BJ (cell line): ENCODE data around the gene CHI3L2. TPM values are rescaled to one million over a fixed set of nuclear protein-coding genes. Genes with fewer than 3 reads are reported as not detected.

Experiments
- CTCF ChIA-PET: fragments of 350-600 bp; formaldehyde crosslinking; extraction: SDS; loops from one replicate; lab custom pipeline; 2021; ENCODE audit warnings: antibody characterized with exemption, inconsistent platforms; lab: Yijun Ruan, JAX
- POLR2A ChIA-PET: fragments of 300-600 bp; sonication (Branson Sonifier 250); formaldehyde crosslinking; extraction: SDS; loops from one replicate; lab custom pipeline; 2021; ENCODE audit warnings: antibody characterized with exemption; lab: Charles Lee
- DNase-seq: peaks from one replicate; pipeline ENCODE4 v3.0.0-alpha.2; 2011; ENCODE audit warnings: low read depth
- H3K27me3 ChIP-seq: 2 replicates; pipeline ENCODE4 v1.6.0; 2011; ENCODE audit warnings: low read length; ENCODE audit not compliant: control insufficient read depth, insufficient read depth
- H3K36me3 ChIP-seq: 2 replicates; pipeline ENCODE4 v1.5.1; 2011; ENCODE audit warnings: low read length; ENCODE audit not compliant: control insufficient read depth, insufficient read depth
- H3K4me3 ChIP-seq: 2 replicates; pipeline ENCODE4 v1.5.1; 2011; ENCODE audit warnings: low read depth, mild to moderate bottlenecking, control low read depth, low read length
- polyA plus RNA-seq: library from polyadenylated mRNA; depleted of rRNA; stranded (reverse); fragments of >200 nt; gene quantifications from 2 replicates; pipeline ENCODE4 v1.2.3, GENCODE V29; 2011
- TF ChIP-seq, protein P1 (sequence below): IDR thresholded peaks from 2 replicates; pipeline ENCODE4 v1.5.1; 2011; ENCODE audit warnings: low read depth, mild to moderate bottlenecking, control low read depth, inconsistent platforms, low read length, moderate library complexity; ENCODE audit not compliant: insufficient read depth

Gene CHI3L2
- polyA plus RNA-seq, 1 experiment, result 0.05 TPM

GRCh38 chr1:111281411-111281810 is 53.9 kb downstream of the CHI3L2 start:
- TF ChIP-seq, protein P1, sequence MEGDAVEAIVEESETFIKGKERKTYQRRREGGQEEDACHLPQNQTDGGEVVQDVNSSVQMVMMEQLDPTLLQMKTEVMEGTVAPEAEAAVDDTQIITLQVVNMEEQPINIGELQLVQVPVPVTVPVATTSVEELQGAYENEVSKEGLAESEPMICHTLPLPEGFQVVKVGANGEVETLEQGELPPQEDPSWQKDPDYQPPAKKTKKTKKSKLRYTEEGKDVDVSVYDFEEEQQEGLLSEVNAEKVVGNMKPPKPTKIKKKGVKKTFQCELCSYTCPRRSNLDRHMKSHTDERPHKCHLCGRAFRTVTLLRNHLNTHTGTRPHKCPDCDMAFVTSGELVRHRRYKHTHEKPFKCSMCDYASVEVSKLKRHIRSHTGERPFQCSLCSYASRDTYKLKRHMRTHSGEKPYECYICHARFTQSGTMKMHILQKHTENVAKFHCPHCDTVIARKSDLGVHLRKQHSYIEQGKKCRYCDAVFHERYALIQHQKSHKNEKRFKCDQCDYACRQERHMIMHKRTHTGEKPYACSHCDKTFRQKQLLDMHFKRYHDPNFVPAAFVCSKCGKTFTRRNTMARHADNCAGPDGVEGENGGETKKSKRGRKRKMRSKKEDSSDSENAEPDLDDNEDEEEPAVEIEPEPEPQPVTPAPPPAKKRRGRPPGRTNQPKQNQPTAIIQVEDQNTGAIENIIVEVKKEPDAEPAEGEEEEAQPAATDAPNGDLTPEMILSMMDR, result no peak
- H3K4me3 ChIP-seq, result no peak overlapping the region
- no peaks in the 10 kb centered on the region for H3K36me3 ChIP-seq
- ChIA-PET CTCF (interaction anchor here (1.4 kb wide), 1 partner anchor 251 kb away, joined by 3 read pairs; no protein-coding TSS in a partner anchor), POLR2A (no interaction called here)
- H3K27me3 ChIP-seq, result peaks cover 2% of the 10 kb centered on the region
- no peak for DNase-seq

DNA sequence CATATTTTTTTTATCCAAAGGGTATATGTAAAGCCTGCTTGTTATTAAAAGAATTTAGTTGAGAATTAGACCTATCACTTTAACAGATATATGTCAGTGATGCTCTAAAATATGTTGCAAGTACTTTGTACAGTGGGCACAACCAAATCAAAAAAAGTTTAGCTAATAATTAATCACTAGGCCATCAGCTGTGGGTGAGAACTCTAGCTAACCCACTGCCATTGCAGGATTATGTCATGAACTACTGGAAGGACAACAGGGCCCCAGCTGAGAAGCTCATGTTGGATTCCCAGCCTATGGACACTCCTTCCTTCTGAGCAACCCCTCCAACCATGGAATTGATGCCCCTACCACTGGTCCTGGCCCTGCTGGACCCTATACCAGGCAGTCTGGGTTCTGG is 56.3 kb downstream of the CHI3L2 start:
- ChIA-PET POLR2A (no interaction called here), CTCF (no interaction called here)
- H3K27me3 ChIP-seq, result peaks cover 2% of the 10 kb centered on the region; the same call in 1 of the 2 replicates
- no peak for DNase-seq
- H3K4me3 ChIP-seq, result no peak overlapping the region
- TF ChIP-seq, protein P1, result no peak
- no peaks in the 10 kb centered on the region for H3K36me3 ChIP-seq

DNA sequence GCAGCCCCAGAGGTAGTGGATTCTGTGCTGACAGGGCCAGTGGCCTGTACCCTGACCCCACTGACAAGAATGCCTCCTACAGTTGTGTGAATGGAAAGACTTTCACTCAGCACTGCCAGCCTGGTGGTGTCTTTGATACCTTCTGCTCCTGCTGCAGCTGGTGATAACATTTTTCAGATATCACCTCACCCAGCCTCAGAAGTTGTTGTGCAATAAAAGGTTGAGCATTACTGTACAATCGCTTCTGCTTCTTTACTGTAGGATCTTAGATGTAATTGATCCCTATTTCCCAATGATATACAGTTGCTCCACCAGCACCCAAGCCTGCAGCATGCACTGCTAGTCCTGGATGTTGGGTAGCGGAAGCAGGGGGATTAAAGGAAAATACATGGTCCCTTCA is 58.4 kb downstream of the CHI3L2 start:
- ChIA-PET CTCF (no interaction called here), POLR2A (no interaction called here)
- no peaks in the 10 kb centered on the region for H3K36me3 ChIP-seq
- H3K27me3 ChIP-seq, result peaks cover 2% of the 10 kb centered on the region; the same call in 1 of the 2 replicates
- TF ChIP-seq, protein P1, result no peak
- no peak for DNase-seq
- no peak overlapping the region for H3K4me3 ChIP-seq

DNA sequence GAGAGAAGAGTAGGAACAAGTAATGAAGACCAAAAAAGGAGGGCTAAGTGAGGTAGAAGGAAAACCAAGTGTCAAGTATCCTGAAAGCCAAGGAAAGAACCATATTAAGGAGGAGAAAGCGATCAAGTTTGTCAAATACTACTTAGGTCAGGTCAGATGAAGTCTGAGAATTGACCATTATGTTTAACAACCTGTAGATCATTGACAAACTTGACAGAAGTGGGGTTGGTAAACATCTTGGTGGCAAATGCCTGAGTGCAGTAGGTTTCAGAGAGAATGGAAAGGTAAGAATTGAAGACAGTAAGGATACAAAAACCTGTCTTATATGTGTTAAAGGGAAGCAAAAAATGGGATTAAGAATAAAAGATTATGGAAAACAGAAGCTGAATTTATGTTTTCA is 59.4 kb downstream of the CHI3L2 start:
- Histone ChIP-seq H3K27me3 (no peaks in the 10 kb centered on the region; the same call in 1 of the 2 replicates), H3K36me3 (no peaks in the 10 kb centered on the region), H3K4me3 (no peak overlapping the region)
- TF ChIP-seq, protein P1, result no peak
- DNase-seq, result no peak
- ChIA-PET CTCF (interaction anchor here (1.8 kb wide), 1 partner anchor 256 kb away, joined by 4 read pairs; no protein-coding TSS in a partner anchor), POLR2A (no interaction called here)

DNA sequence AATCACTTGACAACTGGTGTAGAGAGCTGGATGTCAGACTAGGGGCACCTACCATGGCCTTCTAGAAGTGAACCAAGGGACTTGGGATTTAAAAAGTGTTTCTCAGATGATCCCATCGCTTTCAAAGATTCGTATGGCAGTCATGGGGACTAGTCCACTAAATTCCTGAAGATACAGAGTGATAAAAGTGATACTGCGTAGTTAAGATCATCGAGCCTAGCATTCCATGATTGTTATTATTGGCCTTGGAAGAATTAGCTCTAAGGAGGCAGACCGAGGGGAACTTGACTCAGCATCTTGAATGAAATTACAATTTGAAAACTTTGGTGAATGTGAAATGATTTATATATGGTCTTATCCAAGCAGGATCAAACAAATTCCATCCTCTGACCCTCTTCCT is 61.9 kb downstream of the CHI3L2 start:
- no peaks in the 10 kb centered on the region for H3K36me3 ChIP-seq
- H3K4me3 ChIP-seq, result no peak overlapping the region
- TF ChIP-seq, protein P1, result no peak
- POLR2A ChIA-PET, result no interaction called here
- DNase-seq, result no peak
- CTCF ChIA-PET, result interaction anchor here (0.6 to 1.0 kb wide), 2 partner anchors 11 to 891 kb away, joined by 3 read pairs; no protein-coding TSS in a partner anchor
- no peaks in the 10 kb centered on the region; the same call in 1 of the 2 replicates for H3K27me3 ChIP-seq
